GM19452 (cell line): ENCODE results near the gene DHODH.

Experiments used
- ATAC-seq: cut with Tn5 transposase; IDR thresholded peaks from one replicate; pipeline ENCODE4 v1.9.1; 2021; ENCODE audit not compliant: unreplicated experiment

DHODH gene

GRCh38 chr16:72013389-72013788 lies 4.8 kb downstream of the DHODH start:
- ATAC-seq, result no peak

DNA sequence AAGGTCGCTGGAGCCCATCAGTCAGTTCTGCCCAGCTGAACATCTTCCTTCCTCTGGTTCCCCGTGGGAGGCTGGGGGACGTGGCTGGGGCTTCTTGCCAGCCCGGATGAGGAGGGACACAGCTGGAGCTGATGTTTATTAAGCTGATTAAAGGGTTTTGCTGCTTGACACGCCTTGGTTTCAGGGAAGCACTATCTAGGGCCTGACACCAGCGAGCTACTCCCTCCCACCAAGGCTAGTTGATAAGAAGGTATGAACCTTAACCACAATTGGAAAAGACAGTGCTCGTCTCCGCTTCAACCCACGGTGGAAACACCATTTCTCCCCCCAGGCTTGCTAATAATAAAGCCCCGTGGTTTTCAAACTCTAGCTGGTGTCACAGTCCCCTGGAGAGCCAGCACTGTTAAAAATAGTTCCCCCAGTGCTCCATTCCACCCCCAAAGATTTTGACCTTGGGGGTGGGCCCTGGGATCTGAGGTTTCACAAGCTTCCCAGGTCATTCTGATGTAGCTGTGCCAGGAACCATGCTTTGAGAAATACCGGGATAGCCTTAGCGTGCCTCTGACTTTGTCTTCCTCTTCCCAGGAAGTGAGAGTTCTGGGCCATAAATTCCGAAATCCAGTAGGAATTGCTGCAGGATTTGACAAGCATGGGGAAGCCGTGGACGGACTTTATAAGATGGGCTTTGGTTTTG lies 5.5 kb downstream of the DHODH start:
- ATAC-seq, result no peak

GRCh38 chr16:72014675-72015074 lies 6.1 kb downstream of the DHODH start:
- ATAC-seq, result no peak

- no peak for ATAC-seq
These were observed 6.6 kb downstream of the DHODH start for GRCh38 chr16:72015124-72015523.

- no peak for ATAC-seq
These were observed 9.9 kb downstream of the DHODH start for GRCh38 chr16:72018470-72018869.

GRCh38 chr16:72021043-72021442 lies 12.5 kb downstream of the DHODH start:
- no peak for ATAC-seq

- ATAC-seq, result no peak
These were observed 13.6 kb downstream of the DHODH start for GRCh38 chr16:72022127-72022526.

DNA sequence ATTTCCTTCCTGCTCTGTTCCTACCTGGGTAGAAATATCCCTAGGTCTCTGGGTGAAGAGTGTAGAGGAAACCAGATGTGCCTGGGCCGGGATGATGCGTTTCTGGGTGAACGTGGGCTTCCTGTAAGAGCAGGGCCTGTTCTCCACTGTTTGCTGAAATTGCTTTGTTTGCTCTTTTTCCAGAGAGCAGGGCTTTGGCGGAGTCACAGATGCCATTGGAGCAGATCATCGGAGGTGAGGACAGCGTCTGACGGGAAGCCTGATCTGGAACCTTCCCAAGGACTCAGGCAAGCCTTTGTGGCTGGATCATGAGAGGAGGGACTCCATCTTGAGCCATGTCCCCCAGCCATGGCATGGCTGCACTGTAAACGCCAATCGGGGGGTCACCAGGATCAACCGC lies 15.4 kb downstream of the DHODH start:
- ATAC-seq, result no peak

DNA sequence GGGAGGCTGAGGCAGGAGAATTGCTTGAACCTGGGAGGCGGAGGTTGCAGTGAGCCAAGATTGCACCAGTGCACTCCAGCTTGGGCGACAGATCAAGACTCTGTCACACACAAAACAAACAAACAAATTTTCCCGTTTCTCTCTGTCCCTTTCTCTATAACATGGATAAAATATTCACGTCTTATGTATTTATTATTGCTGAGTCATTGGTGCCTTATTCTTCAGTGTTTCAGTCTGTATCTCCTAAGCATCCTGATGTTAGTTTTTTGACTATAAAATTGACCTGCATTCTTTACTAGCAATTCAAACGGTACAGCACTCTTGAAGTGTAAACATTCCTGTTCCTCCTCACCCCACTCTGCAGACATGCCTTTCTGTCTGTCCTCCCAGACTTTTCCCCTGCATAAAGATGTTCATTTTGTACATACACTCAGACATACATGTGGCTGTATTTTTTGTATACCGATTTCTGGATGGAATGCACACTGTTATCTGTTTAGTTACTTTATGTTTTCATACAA lies 16.4 kb downstream of the DHODH start:
- ATAC-seq, result no peak

GRCh38 chr16:72025404-72026114 lies 17.0 kb downstream of the DHODH start:
- ATAC-seq, result no peak

- no peak for ATAC-seq
These were observed 19.3 kb downstream of the DHODH start for GRCh38 chr16:72027669-72028378.

GRCh38 chr16:72029567-72030271 lies 21.2 kb downstream of the DHODH start:
- ATAC-seq, result no peak

DNA sequence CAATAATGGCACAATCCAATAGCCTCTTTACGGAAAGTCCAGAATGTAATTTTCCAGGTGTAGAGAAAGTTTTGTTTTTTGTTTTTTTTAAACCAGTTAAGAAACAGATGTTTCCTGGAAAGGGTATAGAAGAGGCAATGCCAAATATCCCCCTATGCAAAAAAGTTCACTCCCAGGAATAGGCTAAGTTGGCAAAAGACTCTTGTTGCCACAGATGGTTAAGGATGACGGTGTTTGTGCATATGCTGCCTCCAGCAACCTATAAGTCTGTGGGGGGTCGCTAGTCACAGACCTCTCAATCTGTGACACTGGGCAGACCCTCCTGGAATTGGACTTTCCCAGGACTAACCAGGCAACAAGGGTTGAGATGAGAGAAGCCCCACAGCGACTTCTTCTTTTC lies 24.9 kb downstream of the DHODH start:
- no peak for ATAC-seq

DNA sequence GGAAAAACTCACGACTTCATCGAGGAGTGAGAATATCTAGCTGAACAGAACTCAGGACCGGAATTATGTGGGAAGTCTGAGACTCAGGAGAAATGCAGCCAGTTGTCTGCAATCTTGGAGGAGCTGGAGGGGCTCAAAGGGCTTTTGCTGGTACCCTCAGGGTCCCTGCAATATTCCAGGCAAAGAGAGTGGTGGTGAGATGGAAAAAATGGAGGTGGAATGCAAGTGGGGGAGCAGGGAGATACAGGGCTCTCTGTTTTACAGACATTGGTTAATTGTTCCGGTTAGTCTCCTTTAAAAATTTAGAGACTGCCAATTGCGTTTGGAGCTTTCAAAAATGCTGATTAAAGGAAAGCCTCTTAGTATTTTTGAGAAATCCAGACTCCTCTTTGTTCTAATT lies 27.6 kb downstream of the DHODH start:
- ATAC-seq, result no peak

GRCh38 chr16:72042157-72042660 lies 33.7 kb downstream of the DHODH start:
- ATAC-seq, result no peak

- no peak for ATAC-seq
These were observed 34.5 kb downstream of the DHODH start for GRCh38 chr16:72043058-72043457.

DNA sequence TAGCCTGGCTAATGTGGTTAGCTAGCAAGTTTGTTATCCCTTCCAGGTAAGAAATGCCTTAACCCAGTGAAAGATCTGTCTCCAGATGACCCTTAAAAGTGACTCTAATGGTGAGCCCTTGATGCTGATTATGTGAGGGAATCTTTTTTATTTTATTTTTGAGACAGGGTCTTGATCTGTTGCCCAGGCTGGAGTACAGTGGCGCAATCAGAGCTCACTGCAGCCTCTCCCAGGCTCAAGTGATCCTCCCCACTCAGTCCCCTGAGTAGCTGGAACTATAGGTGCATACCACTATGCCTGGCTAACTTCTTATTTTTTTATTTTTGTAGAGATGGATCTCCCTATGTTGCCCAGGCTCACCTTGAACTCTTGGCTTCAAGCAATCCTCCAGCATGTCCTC lies 35.0 kb downstream of the DHODH start:
- ATAC-seq, result no peak

DNA sequence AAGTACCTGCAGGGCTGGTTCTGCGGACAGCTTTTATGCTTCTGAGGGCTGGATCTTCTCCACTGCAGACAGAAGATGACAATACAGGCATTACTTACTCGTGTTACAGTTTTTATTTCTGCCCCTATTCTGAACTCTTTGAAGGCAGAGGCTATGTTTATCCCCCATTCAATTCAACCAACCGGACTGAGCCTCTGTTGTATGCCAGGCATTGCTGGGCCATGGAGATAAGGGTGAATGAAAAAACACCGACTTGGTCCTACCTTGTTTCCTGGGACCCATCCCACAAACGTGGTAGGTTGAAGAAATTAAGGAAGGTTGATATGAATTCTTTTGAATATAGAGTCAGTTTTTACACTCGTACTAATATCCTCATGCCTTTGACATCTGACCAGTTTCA lies 35.8 kb downstream of the DHODH start:
- no peak for ATAC-seq

GRCh38 chr16:72044825-72045359 lies 36.3 kb downstream of the DHODH start:
- no peak for ATAC-seq

GRCh38 chr16:72049110-72049509 lies 40.6 kb downstream of the DHODH start:
- no peak for ATAC-seq
